Cortex of kidney (tissue), 1 donor: Measurements from ENCODE around the gene TMEM106A.
"Not testable (repeated sequence)": the region's sequence is repeated elsewhere in the genome, so short reads cannot be mapped to it uniquely, and the experiment has no call there.

Experiments used
- DNase-seq: peaks from one replicate; lab custom pipeline; 2025; lab: John Stamatoyannopoulos, UW

The TMEM106A gene

GRCh38 chr17:43216369-43216761 is 4.7 kb downstream of the TMEM106A start:
- no peak for DNase-seq

- no peak for DNase-seq
Observed at GRCh38 chr17:43216762-43217613, 5.3 kb downstream of the TMEM106A start.

GRCh38 chr17:43217614-43218087 is 6.0 kb downstream of the TMEM106A start:
- no peak for DNase-seq

- no peak for DNase-seq
Observed at GRCh38 chr17:43219001-43219400, 7.3 kb downstream of the TMEM106A start.

- DNase-seq, result no peak
Observed at GRCh38 chr17:43219746-43220380, 8.2 kb downstream of the TMEM106A start.

GRCh38 chr17:43220511-43221125 is 8.9 kb downstream of the TMEM106A start:
- DNase-seq, result no peak

- no peak for DNase-seq
Observed at GRCh38 chr17:43224146-43224705, 12.6 kb downstream of the TMEM106A start.

GRCh38 chr17:43226393-43226792 is 14.7 kb downstream of the TMEM106A start:
- DNase-seq, result no peak

GRCh38 chr17:43228020-43228782 is 16.5 kb downstream of the TMEM106A start, which contains the start of gene CCDC200:
Gene CCDC200, minus strand, starts transcription at chr17:43228623. Its CDS starts 69 bp downstream, at chr17:43228554.
- DNase-seq, result not testable (repeated sequence)

- not testable (repeated sequence) for DNase-seq
Observed at GRCh38 chr17:43231205-43232020, 19.7 kb downstream of the TMEM106A start.

- DNase-seq, result not testable (repeated sequence)
Observed at GRCh38 chr17:43232021-43232699, 20.5 kb downstream of the TMEM106A start.

GRCh38 chr17:43233263-43233662 is 21.6 kb downstream of the TMEM106A start:
- not testable (repeated sequence) for DNase-seq

- not testable (repeated sequence) for DNase-seq
Observed at GRCh38 chr17:43233877-43234276, 22.2 kb downstream of the TMEM106A start, which contains the start of gene RNU2-1. Gene RNU2-1, minus strand, starts transcription at chr17:43233977.

GRCh38 chr17:43239597-43239996 is 27.9 kb downstream of the TMEM106A start:
- DNase-seq, result not testable (repeated sequence)

GRCh38 chr17:43240596-43241352 is 29.1 kb downstream of the TMEM106A start:
- not testable (repeated sequence) for DNase-seq

GRCh38 chr17:43246456-43246855 is 34.8 kb downstream of the TMEM106A start:
- DNase-seq, result not testable (repeated sequence)
